ENCODE data around the gene FGD6. TPM values are rescaled to one million over a fixed set of nuclear protein-coding genes. Genes with fewer than 3 reads are reported as not detected.

The FGD6 gene
- total RNA-seq, 1 donor from 2014 or later, result 8.6 TPM

GRCh38 chr12:95054206-95054605 is 163.1 kb downstream of the FGD6 start:
- no peaks in the 10 kb centered on the region for H3K9me3 Mint-ChIP-seq (ENCODE audit: low read depth)
- no peak for TF ChIP-seq CTCF (IDR thresholded peaks at IDR 0.05)
- H3K4me1 Mint-ChIP-seq (ENCODE audit: low read depth), result no peaks in the 10 kb centered on the region
- DNase-seq (ENCODE audit: low spot score), result no peak
- peaks cover 17% of the 10 kb centered on the region for H3K36me3 Mint-ChIP-seq (ENCODE audit: low read depth)
- H3K27ac Mint-ChIP-seq (ENCODE audit: unreplicated experiment), result no peak overlapping the region
- H3K27me3 Mint-ChIP-seq (ENCODE audit: low read depth), result no peaks in the 10 kb centered on the region
- H3K4me3 Mint-ChIP-seq (ENCODE audit: unreplicated experiment), result no peak overlapping the region

- H3K4me3 Mint-ChIP-seq (ENCODE audit: unreplicated experiment), result no peak overlapping the region
- no peak for DNase-seq (ENCODE audit: low spot score)
- H3K9me3 Mint-ChIP-seq (ENCODE audit: low read depth), result no peaks in the 10 kb centered on the region
- H3K27me3 Mint-ChIP-seq (ENCODE audit: low read depth), result no peaks in the 10 kb centered on the region
- peaks cover 20% of the 10 kb centered on the region for H3K36me3 Mint-ChIP-seq (ENCODE audit: low read depth)
- no peaks in the 10 kb centered on the region for H3K4me1 Mint-ChIP-seq (ENCODE audit: low read depth)
- H3K27ac Mint-ChIP-seq (ENCODE audit: unreplicated experiment), result no peak overlapping the region
- TF ChIP-seq CTCF (IDR thresholded peaks at IDR 0.05), result no peak
These were observed 166.0 kb downstream of the FGD6 start for GRCh38 chr12:95051241-95051640.

GRCh38 chr12:95037906-95038305 is 179.4 kb downstream of the FGD6 start:
- no peaks in the 10 kb centered on the region for H3K9me3 Mint-ChIP-seq (ENCODE audit: low read depth)
- H3K4me3 Mint-ChIP-seq (ENCODE audit: unreplicated experiment), result no peak overlapping the region
- H3K27ac Mint-ChIP-seq (ENCODE audit: unreplicated experiment), result no peak overlapping the region
- no peaks in the 10 kb centered on the region for H3K27me3 Mint-ChIP-seq (ENCODE audit: low read depth)
- peaks cover 8% of the 10 kb centered on the region for H3K36me3 Mint-ChIP-seq (ENCODE audit: low read depth)
- TF ChIP-seq CTCF (IDR thresholded peaks at IDR 0.05), result no peak
- H3K4me1 Mint-ChIP-seq (ENCODE audit: low read depth), result no peaks in the 10 kb centered on the region
- no peak for DNase-seq (ENCODE audit: low spot score)

GRCh38 chr12:95034750-95035149 is 182.5 kb downstream of the FGD6 start:
- Mint-ChIP-seq H3K27me3 (ENCODE audit: low read depth) (no peaks in the 10 kb centered on the region), H3K9me3 (ENCODE audit: low read depth) (no peaks in the 10 kb centered on the region), H3K4me1 (ENCODE audit: low read depth) (no peaks in the 10 kb centered on the region), H3K27ac (ENCODE audit: unreplicated experiment) (no peak overlapping the region), H3K4me3 (ENCODE audit: unreplicated experiment) (no peak overlapping the region), H3K36me3 (ENCODE audit: low read depth) (peaks cover 8% of the 10 kb centered on the region)
- no peak for TF ChIP-seq CTCF (IDR thresholded peaks at IDR 0.05)
- no peak for DNase-seq (ENCODE audit: low spot score)

Other genes with a start within 250 kb of the FGD6 start
- 76.9 to 92.4 TPM (median 79.9 TPM) in 3 replicates for gene NDUFA12, start 213.8 kb downstream of the FGD6 start, total RNA-seq
- gene NR2C1, start 143.8 kb downstream of the FGD6 start, total RNA-seq, result 29.4 to 34.3 TPM (median 29.7 TPM) in 3 replicates
- gene VEZT, start 340 bp upstream of the FGD6 start, total RNA-seq, result 69.3 to 79.4 TPM (median 74.7 TPM) in 3 replicates